ENCODE data around the gene COASY.

DNA sequence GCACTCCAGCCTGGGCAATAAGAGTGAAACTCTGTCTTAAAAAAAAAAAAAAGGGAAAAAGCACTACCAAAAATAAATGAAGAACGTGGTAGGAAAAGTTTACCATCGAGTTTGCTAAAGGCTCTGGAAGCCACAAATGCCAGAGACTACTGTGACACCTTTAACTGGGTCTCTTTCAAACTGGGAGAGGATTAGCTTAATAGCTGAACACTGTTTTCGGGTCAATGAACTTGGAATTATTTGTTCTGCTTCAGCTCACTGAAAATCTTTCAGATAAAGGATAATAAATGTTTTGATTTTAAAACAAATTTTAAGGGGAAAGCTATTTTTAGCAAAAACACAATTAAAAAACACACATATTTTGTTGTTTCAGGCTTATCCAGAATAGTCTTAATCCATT lies 45.8 kb downstream of the COASY start:
- no peak for TF ChIP-seq TAF1 (IDR thresholded peaks at IDR 0.05; ENCODE audit: borderline replicate concordance, low read depth, low read length)
- no peak for TF ChIP-seq CTCF (IDR thresholded peaks at IDR 0.05)
- TF ChIP-seq RXRA (IDR thresholded peaks at IDR 0.05; ENCODE audit: borderline replicate concordance, low read depth) = no peak
- TF ChIP-seq MAX (IDR thresholded peaks at IDR 0.05; ENCODE audit: low read depth) = no peak
- no peak for TF ChIP-seq YY1 (IDR thresholded peaks at IDR 0.05; ENCODE audit: low read depth)
- no peak for TF ChIP-seq JUND (IDR thresholded peaks at IDR 0.05)
- TF ChIP-seq IRF3 (IDR thresholded peaks at IDR 0.05; ENCODE audit: low read depth, low read length) = no peak
- no peak for TF ChIP-seq POLR2AphosphoS5 (IDR thresholded peaks at IDR 0.05; ENCODE audit: low read depth, low read length)
